Measurements from ENCODE around the gene IFT88.

The IFT88 gene

DNA sequence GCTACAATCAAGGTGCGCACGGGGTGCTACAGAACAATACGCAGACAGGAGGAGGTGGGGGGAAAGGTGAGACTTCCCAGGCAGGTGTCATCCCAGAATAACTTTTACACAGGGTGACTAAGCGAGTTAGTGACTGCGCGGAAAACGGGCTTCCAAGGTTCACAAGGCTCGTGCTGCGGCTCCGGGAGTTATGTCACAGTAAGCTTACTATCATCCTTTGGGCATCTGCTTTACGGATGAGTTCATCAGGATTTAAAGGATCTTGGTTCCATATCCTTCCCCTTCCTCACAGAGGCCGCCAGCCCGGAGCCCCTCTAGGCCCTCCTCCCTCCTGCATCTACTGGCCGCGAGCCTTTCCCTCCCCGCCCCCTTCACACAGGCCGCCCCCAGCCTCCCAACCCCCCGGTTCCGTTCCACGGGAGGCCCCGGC, 474 bp upstream of the IFT88 start:
- DNase-seq (ENCODE audit: low read depth) = no peak

GRCh38 chr13:20567881-20568528, 1.0 kb downstream of the IFT88 start:
- no peak for DNase-seq (ENCODE audit: low read depth)

GRCh38 chr13:20570517-20570916, 3.6 kb downstream of the IFT88 start:
- no peak for DNase-seq (ENCODE audit: low read depth)

DNA sequence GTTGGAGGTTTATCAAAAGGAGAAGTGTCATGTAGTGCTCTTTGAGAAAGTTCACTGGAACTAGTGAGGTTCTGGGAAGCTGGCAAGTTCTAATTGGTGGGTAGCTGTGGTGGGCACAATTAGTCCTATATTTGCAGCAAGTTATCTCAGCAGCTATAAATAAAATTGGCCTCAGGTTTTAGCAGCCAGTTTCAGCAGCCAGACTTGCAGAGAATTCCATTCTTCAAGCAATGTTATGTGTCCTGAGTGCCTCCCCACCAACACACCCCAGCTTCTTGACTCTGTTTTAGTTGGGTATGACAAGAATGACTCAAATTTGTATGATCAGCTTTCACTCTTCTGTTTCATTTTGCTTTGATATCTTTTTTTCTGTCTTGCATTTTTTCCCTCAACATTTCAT, 4.7 kb downstream of the IFT88 start:
- no peak for DNase-seq (ENCODE audit: low read depth)

- no peak for DNase-seq (ENCODE audit: low read depth)
Measured at GRCh38 chr13:20573186-20573585, 6.2 kb downstream of the IFT88 start.

GRCh38 chr13:20573636-20574035, 6.7 kb downstream of the IFT88 start:
- DNase-seq (ENCODE audit: low read depth) = no peak

GRCh38 chr13:20579191-20579590, 12.2 kb downstream of the IFT88 start:
- DNase-seq (ENCODE audit: low read depth) = no peak

GRCh38 chr13:20580257-20580656, 13.3 kb downstream of the IFT88 start:
- no peak for DNase-seq (ENCODE audit: low read depth)

DNA sequence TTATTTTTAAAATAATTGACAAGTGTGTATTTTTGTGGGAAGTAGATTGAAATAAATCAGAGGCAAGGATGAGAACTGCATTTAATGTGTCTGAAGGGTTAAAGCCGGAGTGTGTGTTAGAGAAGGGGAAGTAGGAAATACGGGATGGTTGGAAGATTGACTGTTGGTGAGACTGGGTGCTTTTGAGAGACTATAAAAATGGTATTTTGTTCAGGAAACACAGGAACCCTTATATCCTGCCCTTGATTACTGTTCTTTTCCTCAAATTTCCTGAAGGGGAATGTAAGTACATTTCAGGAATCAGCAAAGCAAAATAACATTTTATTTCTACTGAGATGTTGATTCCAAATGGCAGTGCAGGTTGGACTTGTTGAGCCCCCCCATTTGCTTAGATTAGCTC, 15.1 kb downstream of the IFT88 start:
- no peak for DNase-seq (ENCODE audit: low read depth)

- DNase-seq (ENCODE audit: low read depth) = no peak
Measured at GRCh38 chr13:20583803-20584293, 16.9 kb downstream of the IFT88 start.

DNA sequence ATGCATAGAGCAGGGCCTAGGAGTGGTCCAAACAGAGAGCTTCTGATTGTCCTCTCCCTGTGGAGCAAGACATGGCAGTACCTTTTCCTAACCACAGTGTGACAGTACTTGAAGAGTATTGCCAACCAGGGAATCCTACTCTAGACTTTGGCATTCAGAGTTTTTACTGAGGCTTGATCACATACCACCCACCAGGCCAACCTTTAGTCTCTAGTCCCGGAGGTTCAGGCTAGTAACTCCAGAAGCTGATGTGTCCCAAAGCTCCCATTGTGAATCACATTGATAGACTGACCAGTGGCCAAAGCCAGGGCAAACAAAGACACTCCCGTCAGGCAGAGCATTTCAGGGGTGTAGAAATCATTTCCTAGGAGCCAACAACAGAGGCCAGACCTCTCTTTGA, 18.4 kb downstream of the IFT88 start:
- no peak for DNase-seq (ENCODE audit: low read depth)

- DNase-seq (ENCODE audit: low read depth) = no peak
Measured at GRCh38 chr13:20588529-20589110, 21.7 kb downstream of the IFT88 start.

DNA sequence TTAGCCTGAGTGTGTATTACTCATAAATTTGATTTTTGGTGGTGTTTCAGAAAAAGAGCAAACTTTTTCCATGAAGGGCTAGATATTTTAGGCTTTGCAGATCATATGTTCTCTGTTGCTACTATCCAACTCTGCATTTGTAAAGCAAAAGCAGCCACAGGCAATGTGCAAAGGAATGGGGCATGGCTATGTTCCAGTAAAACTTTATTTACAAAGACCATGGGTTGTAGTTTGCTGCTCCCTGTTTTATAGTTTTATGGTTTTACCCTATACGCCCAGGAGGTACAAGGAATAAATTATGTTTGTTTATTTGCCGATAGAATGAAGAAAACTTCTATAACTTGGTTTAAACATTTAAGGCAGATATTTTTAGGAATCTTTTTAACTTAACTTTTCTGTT, 23.6 kb downstream of the IFT88 start:
- DNase-seq (ENCODE audit: low read depth) = no peak

GRCh38 chr13:20592606-20593005, 25.6 kb downstream of the IFT88 start:
- DNase-seq (ENCODE audit: low read depth) = no peak

DNA sequence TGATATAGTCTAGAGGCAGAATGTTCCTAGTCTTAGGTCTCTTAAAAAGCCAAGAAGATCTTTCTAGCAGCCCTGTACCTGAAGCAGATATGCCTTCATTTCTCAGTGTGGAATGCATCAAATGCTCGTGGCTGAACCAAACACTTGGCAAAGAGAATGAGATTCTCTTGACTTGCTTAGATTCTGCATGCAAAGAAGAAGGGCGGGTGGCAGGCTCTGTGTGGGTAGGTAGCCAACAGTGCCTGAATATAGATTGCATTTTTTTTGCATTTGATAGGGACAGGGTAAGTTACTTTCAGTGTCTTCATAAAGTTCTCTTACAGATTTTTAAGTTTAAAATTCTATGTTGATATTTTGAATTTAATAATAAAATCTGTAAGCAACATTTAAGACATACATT, 27.3 kb downstream of the IFT88 start:
- DNase-seq (ENCODE audit: low read depth) = no peak

DNA sequence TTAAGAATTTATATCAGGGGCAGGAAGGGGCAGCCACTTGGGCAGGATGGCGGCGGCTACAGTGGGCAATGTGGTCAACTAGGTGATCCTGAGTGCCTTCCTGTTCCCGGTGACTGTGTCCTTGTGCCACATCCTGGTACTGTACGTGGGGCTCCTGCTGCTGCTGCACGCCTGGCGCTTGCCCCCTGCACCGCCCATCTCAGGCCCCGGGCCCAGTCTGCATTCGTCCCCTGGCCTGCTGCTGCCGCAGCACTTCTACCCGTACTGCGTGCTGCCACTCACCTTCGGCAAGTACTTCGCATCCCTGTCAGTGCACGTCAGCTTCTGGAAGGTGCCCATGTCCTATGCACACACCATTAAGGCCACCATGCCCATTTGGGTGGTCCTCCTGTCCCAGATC, 40.1 kb downstream of the IFT88 start:
- DNase-seq (ENCODE audit: low read depth) = no peak

- DNase-seq (ENCODE audit: low read depth) = no peak
Measured at GRCh38 chr13:20608438-20609020, 41.6 kb downstream of the IFT88 start.

DNA sequence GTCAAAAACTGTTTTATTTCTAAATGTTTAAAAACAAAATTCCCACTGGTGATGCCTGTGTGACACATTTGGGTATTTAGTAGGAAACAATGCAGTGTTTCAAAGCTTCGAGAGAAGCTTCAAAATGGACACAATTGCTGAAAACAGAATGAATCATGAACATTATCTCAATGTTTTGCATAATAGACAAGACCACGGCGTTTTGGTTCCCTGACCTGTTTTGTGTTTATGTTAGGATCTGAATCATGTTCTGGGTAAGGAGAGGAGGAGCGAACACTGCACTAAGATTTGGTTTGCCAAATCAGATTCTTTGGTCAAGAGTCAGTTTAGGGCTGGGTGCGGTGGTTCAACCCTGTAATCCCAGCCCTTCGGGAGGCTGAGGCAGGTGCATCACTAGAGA, 42.2 kb downstream of the IFT88 start:
- DNase-seq (ENCODE audit: low read depth) = no peak

DNA sequence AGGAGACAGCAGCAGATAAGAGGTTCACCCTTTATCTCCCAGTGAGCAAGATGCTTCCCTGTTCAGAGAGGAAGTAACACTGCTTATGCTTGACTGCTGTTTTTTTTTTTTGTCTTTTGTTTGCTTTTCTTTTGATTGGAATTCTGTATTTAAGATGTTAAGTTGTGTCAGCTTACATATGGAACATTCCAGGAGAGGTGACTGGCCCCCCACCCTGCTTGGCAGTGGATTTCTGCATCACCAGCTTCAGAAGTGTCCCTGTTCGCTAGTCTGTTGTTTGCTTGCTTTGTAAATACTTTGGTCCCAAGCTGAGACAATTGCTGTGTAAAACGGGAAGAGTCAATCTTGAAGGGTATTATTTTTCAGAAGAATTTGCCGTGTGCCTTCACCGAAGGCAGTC, 43.0 kb downstream of the IFT88 start:
- DNase-seq (ENCODE audit: low read depth) = no peak

- no peak for DNase-seq (ENCODE audit: low read depth)
Measured at GRCh38 chr13:20616059-20616797, 49.3 kb downstream of the IFT88 start.

GRCh38 chr13:20623000-20623399, 56.0 kb downstream of the IFT88 start:
- DNase-seq (ENCODE audit: low read depth) = no peak

- no peak for DNase-seq (ENCODE audit: low read depth)
Measured at GRCh38 chr13:20624213-20624612, 57.3 kb downstream of the IFT88 start.

GRCh38 chr13:20633802-20634201, 66.8 kb downstream of the IFT88 start:
- no peak for DNase-seq (ENCODE audit: low read depth)

Data from activated T-cell treated with anti-CD3 and anti-CD28 coated beads for 24 hours (primary cell).